CD8-positive, alpha-beta memory T cell (primary cell): Measurements from ENCODE around the gene SLC38A3. TPM values are rescaled to one million over a fixed set of nuclear protein-coding genes. Genes with fewer than 3 reads are reported as not detected.
"Not testable (repeated sequence)": the region's sequence is repeated elsewhere in the genome, so short reads cannot be mapped to it uniquely, and the experiment has no call there.

Experiments used
- CTCF ChIA-PET: fragments of 350-600 bp; sonication (Branson Sonifier 250); formaldehyde crosslinking; loops from one replicate; lab custom pipeline; 2021; ENCODE audit warnings: antibody characterized with exemption; lab: Charles Lee
- POLR2A ChIA-PET: fragments of 350-600 bp; sonication (Branson Sonifier 250); formaldehyde crosslinking; loops from one replicate; lab custom pipeline; 2021; ENCODE audit warnings: antibody characterized with exemption; lab: Charles Lee
- DNase-seq, 5 donors: peaks; one replicate each; pipeline versions ENCODE4 v3.0.0 to v3.0.0-alpha.2; 2020 to 2022; ENCODE audit warnings: mixed read lengths in 1 of 5
- H3K27ac ChIP-seq: one replicate; pipeline ENCODE4 v1.7.0; 2013; ENCODE audit warnings: low read depth, mild to moderate bottlenecking, low read length, moderate library complexity
- H3K27me3 ChIP-seq: 2 replicates; pipeline ENCODE4 v1.7.0; 2013; ENCODE audit warnings: low read length, mild to moderate bottlenecking; ENCODE audit not compliant: insufficient read depth, poor library complexity, severe bottlenecking
- H3K36me3 ChIP-seq: 2 replicates; pipeline ENCODE4 v1.7.0; 2013; ENCODE audit warnings: mild to moderate bottlenecking, low read length, moderate library complexity; ENCODE audit not compliant: insufficient read depth
- H3K4me1 ChIP-seq: 2 replicates; pipeline ENCODE4 v1.7.0; 2013; ENCODE audit warnings: mild to moderate bottlenecking, low read length, moderate library complexity; ENCODE audit not compliant: insufficient read depth
- H3K4me3 ChIP-seq: 2 replicates; pipeline ENCODE4 v1.7.0; 2013; ENCODE audit warnings: mild to moderate bottlenecking, low read length
- H3K9me3 ChIP-seq: 2 replicates; pipeline ENCODE4 v1.7.0; 2013; ENCODE audit warnings: mild to moderate bottlenecking, low read length
- H3K27ac Mint-ChIP-seq, 8 donors: one replicate each; pipeline ENCODE4 v1.8.0; 2020 to 2021; ENCODE audit warnings: mixed read lengths in 8 of 8, mild to moderate bottlenecking in 6 of 8, inconsistent platforms in 3 of 8, moderate library complexity in 3 of 8
- H3K27me3 Mint-ChIP-seq, 2 donors: one replicate each; pipeline ENCODE4 v1.8.0; 2020 to 2021; ENCODE audit warnings: mixed read lengths in 2 of 2, mild to moderate bottlenecking in 1 of 2, moderate library complexity in 1 of 2
- H3K36me3 Mint-ChIP-seq, 3 donors: one replicate each; pipeline ENCODE4 v1.8.0; 2020 to 2021; ENCODE audit warnings: mixed read lengths in 3 of 3, inconsistent platforms in 1 of 3, mild to moderate bottlenecking in 1 of 3
- H3K4me1 Mint-ChIP-seq, 3 donors: one replicate each; pipeline ENCODE4 v1.8.0; 2020 to 2021; ENCODE audit warnings: mixed read lengths in 3 of 3, inconsistent platforms in 1 of 3, mild to moderate bottlenecking in 1 of 3
- H3K4me3 Mint-ChIP-seq, 7 donors: one replicate each; pipeline ENCODE4 v1.8.0; 2020 to 2021; ENCODE audit warnings: mixed read lengths in 7 of 7, mild to moderate bottlenecking in 6 of 7, moderate library complexity in 4 of 7, inconsistent platforms in 2 of 7
- H3K9me3 Mint-ChIP-seq, 5 donors: one replicate each; pipeline ENCODE4 v1.8.0; 2020 to 2022; ENCODE audit warnings: mixed read lengths in 5 of 5, mild to moderate bottlenecking in 3 of 5, moderate library complexity in 2 of 5, inconsistent platforms in 1 of 5
- polyA plus RNA-seq: library from polyadenylated mRNA; unstranded; fragments of 300-500 nt; fragmentation: Illumina TruSeq; gene quantifications from one replicate; pipeline ENCODE4 v1.2.3, GENCODE V29; 2021
- total RNA-seq, 2 experiments: library from RNA; stranded (reverse); gene quantifications; one replicate each; pipeline ENCODE4 v1.2.3, GENCODE V29; 2021

The SLC38A3 gene
- total and polyA plus RNA-seq, 3 experiments from 2014 or later = not detected

- CTCF ChIA-PET = interaction anchor here (0.6 to 15.9 kb wide), 11 partner anchors 7 to 78 kb away, joined by 3 to 266 read pairs (median 5); partner anchors contain the start of genes GNAI2, GNAT1 and IFRD2
- H3K4me3 ChIP-seq = peak overlapping the region; percentile 86
- not testable (repeated sequence) for H3K27ac ChIP-seq, H3K9me3 ChIP-seq, H3K27me3 ChIP-seq, H3K36me3 Mint-ChIP-seq, H3K27me3 Mint-ChIP-seq, DNase-seq, H3K9me3 Mint-ChIP-seq, H3K36me3 ChIP-seq
- peak overlapping the region; percentile 63 to 93 (median 88) for H3K27ac Mint-ChIP-seq
- peak overlapping the region; percentile 85 to 99 (median 94) for H3K4me3 Mint-ChIP-seq
- H3K4me1 Mint-ChIP-seq = peaks cover 16 to 33% (median 24%) of the 10 kb centered on the region in 3 donors
- H3K4me1 ChIP-seq = peaks cover 20% of the 10 kb centered on the region
- POLR2A ChIA-PET = interaction anchor here (0.7 to 3.2 kb wide), 4 partner anchors 8 to 1272 kb away, joined by 4 to 35 read pairs (median 7); partner anchors contain the start of gene GNAI2
These were observed 23.2 kb downstream of the SLC38A3 start for GRCh38 chr3:50228184-50228763.

GRCh38 chr3:50229490-50229889, 24.4 kb downstream of the SLC38A3 start:
- H3K4me3 Mint-ChIP-seq = peak overlapping the region in 4 of 7 donors; percentile 25 to 81 (median 52)
- H3K4me3 ChIP-seq = no peak overlapping the region
- no peaks in the 10 kb centered on the region for H3K9me3 Mint-ChIP-seq
- CTCF ChIA-PET = interaction anchor here (1.2 to 15.9 kb wide), 5 partner anchors 14 to 45 kb away, joined by 3 to 266 read pairs (median 17); partner anchors contain the start of gene GNAT1
- H3K27ac Mint-ChIP-seq = peak overlapping the region in 1 of 8 donors; percentile 89
- no peak for DNase-seq
- no peak overlapping the region for H3K27ac ChIP-seq
- POLR2A ChIA-PET = interaction anchor here (1.6 kb wide), 1 partner anchor 17 kb away, joined by 7 read pairs; no protein-coding TSS in a partner anchor
- H3K36me3 Mint-ChIP-seq = peaks cover 0 to 4% (median 2%) of the 10 kb centered on the region in 3 donors
- no peaks in the 10 kb centered on the region for H3K27me3 ChIP-seq
- peaks cover 20% of the 10 kb centered on the region for H3K4me1 ChIP-seq
- no peaks in the 10 kb centered on the region for H3K36me3 ChIP-seq
- H3K27me3 Mint-ChIP-seq = peaks cover 0 to 2% of the 10 kb centered on the region in 2 donors
- H3K4me1 Mint-ChIP-seq = peaks cover 18 to 35% (median 24%) of the 10 kb centered on the region in 3 donors
- H3K9me3 ChIP-seq = no peaks in the 10 kb centered on the region

DNA sequence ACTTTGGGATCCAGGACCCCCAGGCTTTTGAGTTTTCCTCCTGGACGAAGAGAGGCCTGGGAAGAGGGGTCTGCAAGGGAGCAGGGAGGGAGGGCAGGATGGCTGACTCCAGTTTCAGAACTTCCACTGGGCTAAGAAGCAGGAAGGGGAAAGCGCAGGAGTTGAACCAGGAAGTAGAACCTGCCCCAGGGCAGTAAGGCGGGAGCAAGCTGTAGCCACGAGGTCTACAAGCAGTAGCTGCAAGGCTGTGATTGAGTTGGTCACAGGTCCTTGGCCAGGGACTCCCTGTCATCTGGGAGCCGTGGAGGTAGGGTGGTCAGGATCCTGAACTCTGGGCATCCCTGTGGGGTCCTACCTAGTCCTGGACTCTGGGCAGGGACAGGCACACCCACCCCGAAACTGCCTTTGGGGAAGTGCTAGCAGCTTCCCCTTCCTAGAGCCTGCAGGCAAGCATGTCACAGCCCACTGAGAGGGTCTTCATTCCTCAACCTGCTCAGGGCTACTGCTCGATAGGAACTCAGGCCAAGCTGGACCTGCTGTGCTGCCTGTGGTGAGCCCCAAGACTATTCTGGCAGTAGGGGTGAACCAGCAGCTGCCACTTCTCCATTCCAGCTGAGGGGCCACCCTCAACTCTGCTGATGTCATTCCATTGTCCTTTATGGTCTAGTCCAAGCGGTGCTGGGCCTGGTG, 25.2 kb downstream of the SLC38A3 start:
- CTCF ChIA-PET = interaction anchor here (1.2 to 15.9 kb wide), 7 partner anchors 11 to 45 kb away, joined by 3 to 266 read pairs (median 4); partner anchors contain the start of gene GNAT1
- no peak overlapping the region for H3K4me3 ChIP-seq
- no peak for DNase-seq
- H3K27me3 Mint-ChIP-seq = peaks cover 0 to 2% of the 10 kb centered on the region in 2 donors
- H3K36me3 Mint-ChIP-seq = peaks cover 0 to 4% (median 2%) of the 10 kb centered on the region in 3 donors
- H3K4me1 Mint-ChIP-seq = peaks cover 16 to 34% (median 24%) of the 10 kb centered on the region in 3 donors
- H3K36me3 ChIP-seq = no peaks in the 10 kb centered on the region
- H3K9me3 Mint-ChIP-seq = no peaks in the 10 kb centered on the region
- H3K27me3 ChIP-seq = no peaks in the 10 kb centered on the region
- no peak overlapping the region for H3K4me3 Mint-ChIP-seq
- H3K9me3 ChIP-seq = no peaks in the 10 kb centered on the region
- no peak overlapping the region for H3K27ac ChIP-seq
- POLR2A ChIA-PET = no interaction called here
- H3K4me1 ChIP-seq = peaks cover 26% of the 10 kb centered on the region
- H3K27ac Mint-ChIP-seq = no peak overlapping the region

- ChIA-PET POLR2A (no interaction called here), CTCF (interaction anchor here (1.2 to 15.9 kb wide), 6 partner anchors 10 to 37 kb away, joined by 3 to 266 read pairs (median 4); partner anchors contain the start of gene GNAT1)
- no peaks in the 10 kb centered on the region for H3K9me3 ChIP-seq
- Mint-ChIP-seq H3K4me1 (peaks cover 20 to 36% (median 29%) of the 10 kb centered on the region in 3 donors), H3K4me3 (no peak overlapping the region), H3K9me3 (no peaks in the 10 kb centered on the region), H3K27me3 (peaks cover 0 to 2% of the 10 kb centered on the region in 2 donors), H3K36me3 (peaks cover 0 to 4% (median 2%) of the 10 kb centered on the region in 3 donors), H3K27ac (peak overlapping the region in 2 of 8 donors; percentile 26 to 54)
- H3K27ac ChIP-seq = no peak overlapping the region
- H3K36me3 ChIP-seq = no peaks in the 10 kb centered on the region
- no peaks in the 10 kb centered on the region for H3K27me3 ChIP-seq
- no peak overlapping the region for H3K4me3 ChIP-seq
- H3K4me1 ChIP-seq = peaks cover 30% of the 10 kb centered on the region
- DNase-seq = no peak
These were observed 25.7 kb downstream of the SLC38A3 start for GRCh38 chr3:50230794-50231125.

- ChIA-PET CTCF (interaction anchor here (1.2 to 15.9 kb wide), 4 partner anchors 9 to 38 kb away, joined by 3 to 266 read pairs (median 122); partner anchors contain the start of gene GNAT1), POLR2A (no interaction called here)
- no peak for DNase-seq
- Histone ChIP-seq H3K27ac (no peak overlapping the region), H3K36me3 (no peaks in the 10 kb centered on the region), H3K9me3 (no peaks in the 10 kb centered on the region), H3K27me3 (no peaks in the 10 kb centered on the region), H3K4me1 (peaks cover 25% of the 10 kb centered on the region), H3K4me3 (no peak overlapping the region)
- no peak overlapping the region for H3K4me3 Mint-ChIP-seq
- H3K27me3 Mint-ChIP-seq = no peaks in the 10 kb centered on the region
- H3K27ac Mint-ChIP-seq = peak overlapping the region in 1 of 8 donors; percentile 54
- H3K4me1 Mint-ChIP-seq = peaks cover 16 to 32% (median 24%) of the 10 kb centered on the region in 3 donors
- peaks cover 0 to 8% (median 2%) of the 10 kb centered on the region in 3 donors for H3K36me3 Mint-ChIP-seq
- no peaks in the 10 kb centered on the region for H3K9me3 Mint-ChIP-seq
These were observed 26.5 kb downstream of the SLC38A3 start for GRCh38 chr3:50231581-50231980.

DNA sequence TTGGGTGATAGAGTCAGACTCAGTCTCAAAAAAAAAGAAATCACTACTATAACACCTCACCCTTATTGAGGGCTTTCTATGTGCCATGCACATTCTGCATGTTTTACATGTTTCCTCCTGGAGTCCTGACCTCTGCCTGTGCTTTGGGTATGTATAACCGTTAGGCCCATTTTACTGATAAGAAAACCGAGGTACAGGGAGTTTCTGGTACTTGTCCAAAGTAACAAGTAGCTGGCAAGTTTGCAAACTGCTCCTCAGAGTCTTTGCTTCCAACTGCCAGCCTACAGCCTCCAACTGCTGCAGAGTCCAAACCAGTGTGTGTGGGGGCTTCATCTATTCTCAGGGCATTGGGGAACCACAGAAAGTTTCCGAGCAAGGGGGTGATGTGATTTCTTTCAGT, 27.2 kb downstream of the SLC38A3 start:
- Mint-ChIP-seq H3K4me3 (peak overlapping the region in 1 of 7 donors; percentile 40), H3K4me1 (peaks cover 11 to 25% (median 19%) of the 10 kb centered on the region in 3 donors), H3K27ac (peak overlapping the region in 1 of 8 donors; percentile 82), H3K9me3 (no peaks in the 10 kb centered on the region), H3K36me3 (peaks cover 0 to 11% (median 2%) of the 10 kb centered on the region in 3 donors), H3K27me3 (no peaks in the 10 kb centered on the region)
- Histone ChIP-seq H3K4me3 (no peak overlapping the region), H3K27ac (no peak overlapping the region), H3K27me3 (no peaks in the 10 kb centered on the region), H3K9me3 (no peaks in the 10 kb centered on the region), H3K36me3 (no peaks in the 10 kb centered on the region), H3K4me1 (peaks cover 20% of the 10 kb centered on the region)
- ChIA-PET CTCF (interaction anchor here (1.0 to 15.9 kb wide), 2 partner anchors 17 to 38 kb away, joined by 5 to 241 read pairs; no protein-coding TSS in a partner anchor), POLR2A (no interaction called here)
- DNase-seq = no peak

GRCh38 chr3:50233176-50233575, 28.1 kb downstream of the SLC38A3 start:
- Mint-ChIP-seq H3K27ac (peak overlapping the region in 3 of 8 donors; percentile 24 to 78 (median 77)), H3K27me3 (no peaks in the 10 kb centered on the region), H3K36me3 (peaks cover 0 to 18% (median 2%) of the 10 kb centered on the region in 3 donors), H3K4me3 (peak overlapping the region in 1 of 7 donors; percentile 85), H3K4me1 (peaks cover 11 to 20% (median 11%) of the 10 kb centered on the region in 3 donors), H3K9me3 (no peaks in the 10 kb centered on the region)
- Histone ChIP-seq H3K27me3 (no peaks in the 10 kb centered on the region), H3K27ac (no peak overlapping the region), H3K36me3 (no peaks in the 10 kb centered on the region), H3K9me3 (no peaks in the 10 kb centered on the region), H3K4me3 (no peak overlapping the region), H3K4me1 (peaks cover 15% of the 10 kb centered on the region)
- POLR2A ChIA-PET = interaction anchor here (0.6 kb wide), 3 partner anchors 11 to 144 kb away, joined by 3 to 4 read pairs (median 3); partner anchors contain the start of gene RBM5
- DNase-seq = no peak
- CTCF ChIA-PET = interaction anchor here (1.0 to 15.9 kb wide), 3 partner anchors 16 to 39 kb away, joined by 3 to 241 read pairs (median 5); no protein-coding TSS in a partner anchor
